ENCODE data around the gene D2HGDH.
"Not testable (repeated sequence)": the region's sequence is repeated elsewhere in the genome, so short reads cannot be mapped to it uniquely, and the experiment has no call there.

Gene D2HGDH

DNA sequence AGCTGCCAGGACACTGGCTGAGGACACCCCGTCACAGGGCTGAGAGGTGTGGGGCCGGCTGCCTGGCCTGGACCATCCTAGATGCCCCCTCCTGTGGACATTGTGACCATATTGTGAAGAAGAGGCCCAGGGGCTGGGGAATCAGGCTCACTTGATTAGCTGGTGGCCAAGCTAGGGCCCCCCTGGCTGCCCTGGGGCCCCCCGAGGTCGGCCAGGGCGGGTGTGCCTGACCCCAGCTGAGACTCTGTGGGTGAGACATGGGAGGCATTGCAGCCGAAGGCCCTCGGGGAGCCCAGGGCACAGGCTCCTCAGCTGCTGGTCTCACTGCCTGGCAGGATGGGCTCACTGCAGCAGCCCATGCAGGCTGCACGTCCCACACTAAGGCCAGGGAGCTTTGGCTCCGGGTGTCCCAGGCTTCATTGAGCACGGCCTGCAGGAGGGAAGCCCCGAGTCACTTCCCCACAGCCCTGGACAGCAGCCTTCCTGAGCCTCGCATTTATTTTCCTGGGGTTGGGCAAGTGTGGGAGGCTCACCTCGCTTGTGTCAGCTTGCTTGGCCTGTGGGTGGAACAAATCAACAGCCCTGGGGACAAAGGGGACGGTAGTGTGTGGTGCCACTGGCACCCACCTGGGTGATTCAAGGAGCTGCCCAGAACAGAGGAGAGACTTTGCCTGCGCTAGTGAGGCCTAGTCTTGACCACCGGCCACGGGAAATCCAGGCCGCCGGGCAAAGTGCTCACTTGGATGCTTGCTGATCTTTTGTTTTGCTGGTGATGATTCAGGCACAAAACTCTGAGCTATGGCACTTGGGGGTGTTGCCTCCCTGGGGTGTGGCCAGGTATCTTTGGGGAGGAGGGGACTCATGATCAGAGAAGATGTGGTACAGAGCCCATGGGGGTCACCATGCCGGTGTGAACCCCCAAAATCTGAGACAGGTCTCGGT lies 43.5 kb downstream of the D2HGDH start:
- no peak for TF ChIP-seq JUND (IDR thresholded peaks at IDR 0.05; ENCODE audit: low read depth)
- DNase-seq (ENCODE audit: low read depth in 1 of 2, low spot score in 1 of 2): no peak
- in situ Hi-C loops (cut with HindIII; ENCODE audit: low pct_unique_long_range_greater_than_20kb, low sequenced_read_pairs): no loop called here

DNA sequence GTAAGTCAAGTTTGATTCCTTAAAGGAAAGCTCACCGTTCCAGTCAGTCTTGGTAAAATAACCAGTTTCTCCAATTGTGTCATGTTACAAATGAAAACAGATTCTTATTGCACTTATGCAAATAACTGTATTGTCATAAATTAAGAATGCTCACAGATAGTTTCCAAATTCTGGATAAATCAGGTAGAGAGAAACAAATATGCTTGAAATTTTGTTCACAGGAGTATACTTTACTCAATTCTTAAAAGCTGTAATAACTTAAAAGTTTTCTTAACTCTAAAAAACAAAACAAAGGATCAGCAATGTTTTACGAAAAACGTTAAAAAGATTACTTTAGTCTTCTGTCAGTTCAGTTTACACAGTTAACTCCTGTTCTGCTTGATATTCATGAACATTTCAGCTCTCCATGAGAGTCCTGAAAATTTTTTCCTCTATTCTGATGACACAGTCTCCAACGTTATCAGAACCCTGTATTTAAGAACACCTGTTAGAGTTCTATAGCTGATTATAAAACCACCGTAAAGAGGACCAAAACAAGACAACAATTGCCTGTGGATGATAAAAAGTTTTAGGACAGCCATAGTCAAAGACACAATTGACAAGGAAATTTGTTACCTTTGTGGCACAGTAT lies 46.6 kb downstream of the D2HGDH start:
- no peak for TF ChIP-seq JUND (IDR thresholded peaks at IDR 0.05; ENCODE audit: low read depth)
- DNase-seq (ENCODE audit: low read depth in 1 of 2, low spot score in 1 of 2): no peak

DNA sequence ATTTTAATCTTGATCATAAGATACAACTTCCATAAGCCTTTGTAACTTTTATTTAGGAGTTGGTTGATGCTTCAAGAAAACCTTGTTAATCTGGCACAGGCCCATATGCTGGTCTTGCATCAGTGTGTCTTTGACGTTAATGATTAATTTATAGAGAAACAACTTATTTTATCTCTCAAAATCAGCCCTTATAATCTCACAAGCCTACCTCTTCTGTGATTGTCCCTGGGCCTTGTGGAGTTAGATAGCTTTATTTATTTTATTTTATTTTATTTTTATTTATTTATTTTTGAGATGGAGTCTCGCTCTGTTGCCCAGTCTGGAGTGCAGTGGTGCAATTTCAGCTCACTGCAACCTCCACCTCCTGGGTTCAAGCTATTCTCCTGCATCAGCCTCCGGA lies 47.6 kb downstream of the D2HGDH start:
- DNase-seq (ENCODE audit: low read depth in 1 of 2, low spot score in 1 of 2); in situ Hi-C loops (cut with HindIII; ENCODE audit: low pct_unique_long_range_greater_than_20kb, low sequenced_read_pairs): not testable (repeated sequence)

More for the DNA sequence above, 46.6 kb downstream of the D2HGDH start:
- in situ Hi-C loops (cut with HindIII; ENCODE audit: low pct_unique_long_range_greater_than_20kb, low sequenced_read_pairs): no loop called here

DNA sequence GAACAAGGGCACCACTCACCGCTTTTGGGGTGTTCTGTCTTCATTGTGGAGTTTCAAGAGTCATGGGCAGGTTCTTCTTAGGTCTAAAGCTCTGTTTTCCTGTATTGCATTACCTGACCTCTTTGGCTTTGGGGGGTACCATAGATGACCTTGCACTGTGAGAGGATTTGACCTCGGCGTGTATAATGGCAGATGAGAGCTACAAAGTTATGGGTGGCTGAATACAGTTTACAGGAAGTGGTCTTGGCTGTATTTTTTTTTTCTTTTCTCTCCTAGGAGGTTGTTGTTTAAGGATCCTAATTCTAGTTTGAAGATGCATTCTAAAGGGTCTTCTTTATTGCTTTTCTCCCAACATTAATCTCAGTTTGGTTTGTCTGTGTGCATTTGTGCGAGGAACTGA lies 53.7 kb downstream of the D2HGDH start:
- in situ Hi-C loops (cut with HindIII; ENCODE audit: low pct_unique_long_range_greater_than_20kb, low sequenced_read_pairs): no loop called here

DNA sequence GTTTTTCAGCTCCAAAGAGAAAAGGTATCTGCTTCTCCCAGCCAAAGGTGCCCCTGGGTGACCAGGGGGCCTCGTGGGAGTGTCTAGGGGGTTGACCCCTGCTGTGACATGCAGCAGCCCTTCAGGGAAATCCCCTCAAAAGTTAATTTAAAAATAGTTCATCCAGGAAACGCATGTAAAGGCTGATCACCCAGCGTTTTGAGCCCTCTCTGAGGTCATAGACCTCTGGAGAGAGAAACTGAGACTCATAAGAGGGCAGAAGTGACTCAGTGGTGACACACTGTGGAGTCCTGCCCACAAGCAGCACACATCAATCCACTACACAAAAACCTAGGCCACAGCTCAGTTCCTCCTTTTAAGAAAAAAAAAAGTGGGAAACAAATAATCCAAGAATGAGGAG lies 54.1 kb downstream of the D2HGDH start:
- in situ Hi-C loops (cut with HindIII; ENCODE audit: low pct_unique_long_range_greater_than_20kb, low sequenced_read_pairs): no loop called here
- no peak for DNase-seq (ENCODE audit: low read depth in 1 of 2, low spot score in 1 of 2)
- no peak for TF ChIP-seq JUND (IDR thresholded peaks at IDR 0.05; ENCODE audit: low read depth)

More for the DNA sequence above, 53.7 kb downstream of the D2HGDH start:
- no peak for DNase-seq (ENCODE audit: low read depth in 1 of 2, low spot score in 1 of 2)
- no peak for TF ChIP-seq JUND (IDR thresholded peaks at IDR 0.05; ENCODE audit: low read depth)

DNA sequence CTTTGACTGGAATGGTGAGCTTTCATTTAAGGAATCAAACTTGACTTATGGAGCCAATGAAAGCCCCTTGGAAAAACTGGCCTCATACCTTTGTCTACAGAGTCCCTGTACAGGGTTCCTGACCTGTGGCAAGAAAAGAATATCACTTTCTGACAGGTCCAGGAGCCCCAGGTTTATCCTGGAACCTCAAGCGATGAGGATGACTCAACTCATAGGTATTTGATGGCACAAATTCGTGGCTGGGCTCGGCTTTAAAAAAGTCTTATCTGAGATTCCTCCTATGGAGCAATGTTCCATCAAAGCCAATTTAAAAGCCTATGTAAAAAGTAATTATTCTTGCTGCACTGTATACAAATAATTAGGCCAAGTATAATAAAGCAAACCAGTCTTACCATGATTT lies 57.0 kb downstream of the D2HGDH start:
- in situ Hi-C loops (cut with HindIII; ENCODE audit: low pct_unique_long_range_greater_than_20kb, low sequenced_read_pairs); DNase-seq (ENCODE audit: low read depth in 1 of 2, low spot score in 1 of 2): not testable (repeated sequence)

DNA sequence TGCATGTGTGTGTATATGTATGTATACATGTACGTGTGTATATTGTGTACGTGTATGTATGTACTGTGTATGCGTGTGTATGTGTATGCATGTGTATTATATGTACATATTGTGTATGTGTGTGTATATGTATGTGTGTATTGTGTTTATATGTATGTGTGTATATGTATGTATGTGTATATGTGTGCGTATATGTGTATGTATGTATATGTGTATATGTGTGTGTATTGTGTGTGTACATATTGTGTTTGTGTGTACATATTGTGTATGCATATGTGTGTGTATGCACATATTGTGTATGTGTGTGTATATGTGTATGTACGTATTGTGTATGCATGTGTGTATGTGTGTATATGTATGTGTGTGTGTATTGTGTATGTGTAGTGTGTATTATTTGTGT lies 59.0 kb downstream of the D2HGDH start:
- no peak for TF ChIP-seq JUND (IDR thresholded peaks at IDR 0.05; ENCODE audit: low read depth)
- in situ Hi-C loops (cut with HindIII; ENCODE audit: low pct_unique_long_range_greater_than_20kb, low sequenced_read_pairs): no loop called here
- DNase-seq (ENCODE audit: low read depth in 1 of 2, low spot score in 1 of 2): no peak

DNA sequence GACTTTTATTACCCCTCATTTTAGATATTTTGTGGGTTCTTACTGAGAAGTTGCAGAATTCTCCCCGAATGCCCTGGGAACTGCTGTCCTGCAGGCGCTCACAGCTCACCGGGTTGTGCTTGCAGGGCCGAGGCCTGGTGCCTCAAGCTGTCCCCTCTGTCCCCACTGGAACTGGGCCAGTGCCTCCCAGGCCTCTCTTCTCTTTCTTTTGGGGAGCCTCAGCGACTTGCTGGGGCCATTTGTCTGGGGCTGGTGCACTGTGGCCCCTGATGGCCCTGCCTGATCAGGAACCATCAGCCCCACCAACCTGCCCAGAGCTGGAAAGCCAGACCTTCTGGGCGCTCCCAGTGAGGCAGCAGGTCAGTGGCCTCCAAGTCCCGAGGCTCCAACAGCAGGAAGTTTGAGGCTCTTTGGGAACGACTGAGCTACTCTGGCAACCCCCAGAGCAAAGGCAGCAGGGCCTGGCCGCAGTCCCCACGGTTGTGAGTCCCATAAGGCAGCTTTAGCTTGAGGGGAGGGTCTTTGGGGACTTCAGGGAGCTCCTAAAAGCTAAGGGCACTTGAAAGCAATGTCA lies 59.9 kb downstream of the D2HGDH start:
- DNase-seq (ENCODE audit: low read depth in 1 of 2, low spot score in 1 of 2): no peak
- in situ Hi-C loops (cut with HindIII; ENCODE audit: low pct_unique_long_range_greater_than_20kb, low sequenced_read_pairs): no loop called here
- no peak for TF ChIP-seq JUND (IDR thresholded peaks at IDR 0.05; ENCODE audit: low read depth)

DNA sequence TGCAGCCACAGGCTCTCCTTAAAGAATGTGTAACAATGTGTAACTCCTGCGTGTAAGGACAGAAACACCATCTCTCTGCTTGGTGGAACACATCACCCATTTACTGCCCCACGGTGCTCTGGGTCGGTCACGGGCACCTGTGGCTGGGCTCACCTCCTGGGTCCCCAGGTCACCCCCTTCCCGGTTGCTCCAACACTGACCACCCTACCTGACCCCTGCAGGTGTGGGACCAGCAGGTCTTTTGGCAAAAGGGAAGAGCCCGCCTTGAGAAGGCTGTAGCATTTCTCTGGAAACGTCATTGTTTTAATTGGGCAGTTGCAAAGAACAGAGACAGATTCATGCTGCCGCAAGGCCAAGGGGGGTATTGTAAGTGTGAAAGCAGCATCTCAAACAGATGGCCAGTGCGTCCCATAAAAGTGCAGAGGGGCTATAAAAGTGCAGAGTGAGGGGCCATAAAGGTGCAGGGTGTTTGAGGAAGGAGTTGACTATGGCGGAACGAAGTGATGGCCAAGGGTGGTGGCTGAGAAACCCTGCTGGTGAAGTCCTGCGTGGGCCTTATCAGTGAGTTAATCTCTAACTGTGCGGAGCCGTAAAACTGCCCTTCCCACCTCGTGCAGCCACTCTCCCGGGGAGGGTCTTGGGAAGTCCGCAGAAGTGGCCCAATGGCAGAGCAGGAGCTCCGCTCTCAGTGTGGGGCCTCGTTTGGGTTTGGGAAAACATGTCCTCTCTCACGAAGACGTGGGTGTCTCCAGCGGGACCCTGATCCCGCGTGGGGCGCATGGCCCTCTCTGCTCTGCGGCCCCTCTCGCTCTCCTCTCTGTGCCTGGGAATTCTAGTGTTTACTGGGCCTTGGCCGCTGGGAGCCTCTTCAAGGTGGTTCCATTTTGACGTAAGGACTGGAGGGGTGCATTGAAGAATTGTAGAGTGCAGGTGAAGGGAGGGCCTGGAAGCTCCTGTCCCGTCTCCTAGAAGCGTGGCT lies 60.9 kb downstream of the D2HGDH start:
- no peak for DNase-seq (ENCODE audit: low read depth in 1 of 2, low spot score in 1 of 2)
- no peak for TF ChIP-seq JUND (IDR thresholded peaks at IDR 0.05; ENCODE audit: low read depth)
- in situ Hi-C loops (cut with HindIII; ENCODE audit: low pct_unique_long_range_greater_than_20kb, low sequenced_read_pairs): no loop called here

DNA sequence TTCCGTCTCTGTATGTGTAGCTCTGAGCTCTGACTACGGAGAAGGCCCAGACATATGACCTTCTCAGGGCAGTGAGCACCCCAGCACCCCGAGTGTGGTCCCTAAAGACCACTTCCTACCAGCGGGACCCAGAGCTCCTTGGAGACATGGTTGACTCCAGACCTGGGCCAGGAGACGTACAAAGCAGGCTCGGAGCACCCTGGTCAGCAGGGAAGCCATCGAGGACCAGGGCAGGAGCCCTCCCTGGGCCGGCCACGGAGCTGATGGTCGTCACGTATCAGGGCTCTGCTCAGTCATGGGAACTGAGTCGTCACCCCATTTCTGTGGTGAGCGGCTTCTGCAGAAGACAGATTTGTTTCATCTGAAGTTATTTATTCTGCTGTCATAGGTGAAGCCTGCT lies 61.8 kb downstream of the D2HGDH start:
- in situ Hi-C loops (cut with HindIII; ENCODE audit: low pct_unique_long_range_greater_than_20kb, low sequenced_read_pairs): no loop called here
- no peak for TF ChIP-seq JUND (IDR thresholded peaks at IDR 0.05; ENCODE audit: low read depth)

DNA sequence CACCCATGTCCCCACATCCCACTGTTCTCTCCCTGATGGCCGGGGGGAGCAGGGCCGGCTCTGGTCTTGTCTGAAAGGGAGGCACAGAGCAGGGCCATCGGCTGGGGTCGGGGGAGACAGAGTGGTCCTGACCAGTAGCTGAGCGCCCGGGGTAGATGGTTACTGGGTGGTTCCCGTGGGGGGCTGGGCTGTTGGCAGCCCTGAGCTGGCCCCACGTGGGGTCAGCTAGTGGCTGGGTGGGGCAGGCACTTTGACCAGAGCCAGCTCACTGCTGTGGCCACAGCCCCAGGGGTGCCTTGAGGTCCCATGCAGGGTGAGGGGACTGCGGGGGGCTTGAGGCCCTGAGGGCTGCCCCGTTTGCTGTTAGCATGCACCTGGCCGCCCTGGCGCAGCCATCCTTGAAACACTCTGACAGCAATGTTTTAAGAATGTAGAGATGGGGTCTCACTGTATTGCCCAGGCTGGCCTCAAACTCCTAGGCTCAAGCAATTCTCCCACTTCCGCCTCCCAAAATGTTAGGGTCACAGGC lies 62.2 kb downstream of the D2HGDH start:
- in situ Hi-C loops (cut with HindIII; ENCODE audit: low pct_unique_long_range_greater_than_20kb, low sequenced_read_pairs): no loop called here
- no peak for TF ChIP-seq JUND (IDR thresholded peaks at IDR 0.05; ENCODE audit: low read depth)

More for the DNA sequence above, 61.8 kb downstream of the D2HGDH start:
- DNase-seq (ENCODE audit: low read depth in 1 of 2, low spot score in 1 of 2): no peak

More for the DNA sequence above, 62.2 kb downstream of the D2HGDH start:
- no peak for DNase-seq (ENCODE audit: low read depth in 1 of 2, low spot score in 1 of 2)

Measured in T47D (cell line).